Panc1 (cell line): ENCODE measurements around the gene CNTN5. TPM values are rescaled to one million over a fixed set of nuclear protein-coding genes. Genes with fewer than 3 reads are reported as not detected.

ENCODE experiments used
- ATAC-seq: fragments of 200-7000 bp; cut with Tn5 transposase; 2 replicates; pipeline ENCODE4 v1.9.1; 2020; ENCODE audit warnings: mild to moderate bottlenecking, moderate library complexity
- BruUV-seq: library from RNA; stranded (reverse); fragments of 400-500 nt; replicated peaks from 2 replicates; lab custom pipeline; 2021; lab: Mats Ljungman, UMichigan
- CTCF ChIA-PET: fragments of 300-600 bp; sonication (Branson Sonifier 250); formaldehyde crosslinking; loops from one replicate; lab custom pipeline; 2022; ENCODE audit warnings: antibody characterized with exemption; lab: Charles Lee
- POLR2A ChIA-PET: fragments of 300-600 bp; sonication (Branson Sonifier 250); formaldehyde crosslinking; loops from one replicate; lab custom pipeline; 2022; ENCODE audit warnings: antibody characterized with exemption; lab: Charles Lee
- DNase-seq: peaks from one replicate; pipeline ENCODE4 v3.0.0-alpha.2; 2010; ENCODE audit warnings: low read depth, low spot score
- H3K27ac ChIP-seq: 2 replicates; pipeline ENCODE4 v1.5.1; 2011; ENCODE audit warnings: mild to moderate bottlenecking, low read length, inconsistent platforms
- H3K27me3 ChIP-seq: fragments of 200-500 bp; sonication (Bioruptor generic); 2 replicates; pipeline ENCODE4 v1.6.0; 2014; ENCODE audit warnings: low read length, inconsistent platforms; ENCODE audit not compliant: control insufficient read depth, insufficient read depth
- H3K36me3 ChIP-seq: fragments of 200-500 bp; sonication (Bioruptor generic); 2 replicates; pipeline ENCODE4 v1.5.1; 2014; ENCODE audit warnings: inconsistent platforms, mild to moderate bottlenecking, low read length, moderate library complexity; ENCODE audit not compliant: control insufficient read depth, insufficient read depth
- H3K4me1 ChIP-seq: 2 replicates; pipeline ENCODE4 v1.5.1; 2011; ENCODE audit warnings: inconsistent platforms, mild to moderate bottlenecking, low read length, moderate library complexity; ENCODE audit not compliant: control insufficient read depth, insufficient read depth
- H3K4me3 ChIP-seq, 2 experiments: 2 replicates each; pipeline ENCODE4 v1.5.1; 2011 to 2012; ENCODE audit warnings: low read depth in 2 of 2, low read length in 2 of 2, mild to moderate bottlenecking in 2 of 2, inconsistent platforms in 1 of 2, moderate library complexity in 1 of 2
- H3K9me3 ChIP-seq: fragments of 200-500 bp; sonication (Bioruptor generic); 2 replicates; pipeline ENCODE4 v1.5.1; 2014; ENCODE audit warnings: low read depth, mild to moderate bottlenecking, inconsistent platforms, low read length, moderate library complexity; ENCODE audit not compliant: control insufficient read depth, insufficient read depth
- CTCF ChIP-seq: fragments of 450-650 bp; IDR thresholded peaks from 2 replicates; pipeline ENCODE4 v1.5.1; 2017; ENCODE audit warnings: mild to moderate bottlenecking
- POLR2AphosphoS5 ChIP-seq: IDR thresholded peaks from 2 replicates; pipeline ENCODE4 v1.6.1; 2012; ENCODE audit warnings: mild to moderate bottlenecking, low read depth, low read length, moderate library complexity
- REST ChIP-seq, 2 experiments: IDR thresholded peaks; 2 replicates each; pipeline ENCODE4 v1.6.1; 2011 to 2012; ENCODE audit warnings: low read depth in 2 of 2, control low read depth in 1 of 2, low read length in 1 of 2, mild to moderate bottlenecking in 1 of 2, moderate library complexity in 1 of 2; ENCODE audit not compliant: insufficient read depth in 1 of 2
- SIN3A ChIP-seq: IDR thresholded peaks from 2 replicates; pipeline ENCODE4 v1.6.1; 2012; ENCODE audit warnings: low read depth, mild to moderate bottlenecking, low read length, moderate library complexity, borderline replicate concordance; ENCODE audit not compliant: insufficient read depth
- TCF7L2 ChIP-seq: IDR thresholded peaks from 2 replicates; pipeline ENCODE4 v1.6.1; 2011; ENCODE audit warnings: mild to moderate bottlenecking, low read depth, low read length, inconsistent platforms
- in situ Hi-C: cut with HindIII; loops from 2 replicates; pipeline ENCODE4 v1.10.0; 2016; ENCODE audit warnings: low sequenced_read_pairs, low pct_unique_long_range_greater_than_20kb
- intact Hi-C: fragments of 100-400 bp; cut with micrococcal nuclease; formaldehyde crosslinking; loops from one replicate; pipeline ENCODE4 v1.10.0; 2022; ENCODE audit not compliant: unreplicated experiment
- total RNA-seq: library from RNA; stranded (reverse); gene quantifications from one replicate; pipeline ENCODE4 v1.2.1, GENCODE V29; 2021; ENCODE audit not compliant: unreplicated experiment

Gene CNTN5
- total RNA-seq, 1 experiment from 2014 or later: not detected

- no peak for TF ChIP-seq CTCF
- TF ChIP-seq POLR2AphosphoS5: no peak
- no peak for TF ChIP-seq REST (IDR thresholded peaks at IDR 0.05; ENCODE audit: insufficient read depth in 1 of 2, low read depth in 2 of 2, low read length in 1 of 2)
- TF ChIP-seq TCF7L2: no peak
- TF ChIP-seq SIN3A: no peak
- no peak overlapping the region for H3K27ac ChIP-seq
- intact Hi-C loops: no loop called here
- H3K4me3 ChIP-seq: no peak overlapping the region
- no peak for DNase-seq
- BruUV-seq: no TSS peak
- no peaks in the 10 kb centered on the region for H3K27me3 ChIP-seq
- H3K9me3 ChIP-seq: peaks cover 3% of the 10 kb centered on the region; the same call in 1 of the 2 replicates
- POLR2A ChIA-PET: interaction anchor here (0.7 kb wide), 1 partner anchor 86 kb away, joined by 13 read pairs; no protein-coding TSS in a partner anchor
- no peaks in the 10 kb centered on the region for H3K4me1 ChIP-seq
- CTCF ChIA-PET: no interaction called here
- H3K36me3 ChIP-seq: no peaks in the 10 kb centered on the region
- in situ Hi-C loops: no loop called here
- ATAC-seq: no peak
Observed at GRCh38 chr11:99154277-99154676, 133.5 kb downstream of the CNTN5 start.

DNA sequence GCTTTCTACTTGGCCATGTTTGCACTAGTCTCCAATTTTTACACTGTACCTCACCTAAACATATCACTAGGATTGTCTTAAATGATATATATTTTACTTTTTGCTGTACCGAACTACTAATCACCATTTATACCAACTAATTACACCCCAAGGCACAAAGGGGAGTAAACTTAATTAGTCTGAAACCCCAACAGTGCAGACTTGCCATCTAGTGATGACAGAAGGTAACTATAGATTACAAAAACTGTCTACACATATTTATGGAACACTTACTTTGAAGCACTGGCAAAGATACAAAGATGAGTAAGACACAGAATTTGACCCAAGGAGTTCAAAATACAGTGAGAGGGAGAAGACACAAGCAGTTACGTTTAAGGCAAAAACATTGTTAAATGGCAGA, 139.7 kb downstream of the CNTN5 start:
- in situ Hi-C loops: no loop called here
- DNase-seq: no peak
- POLR2A ChIA-PET: no interaction called here

More for the DNA sequence above, 139.7 kb downstream of the CNTN5 start:
- ATAC-seq: no peak
- H3K4me3 ChIP-seq: no peak overlapping the region
- no peak for TF ChIP-seq TCF7L2
- TF ChIP-seq POLR2AphosphoS5: no peak
- TF ChIP-seq SIN3A: no peak
- no peak for TF ChIP-seq CTCF
- TF ChIP-seq REST (IDR thresholded peaks at IDR 0.05; ENCODE audit: insufficient read depth in 1 of 2, low read depth in 2 of 2, low read length in 1 of 2): no peak
- no peaks in the 10 kb centered on the region for H3K9me3 ChIP-seq
- H3K27ac ChIP-seq: no peak overlapping the region
- no peaks in the 10 kb centered on the region for H3K27me3 ChIP-seq
- H3K4me1 ChIP-seq: no peaks in the 10 kb centered on the region
- no TSS peak for BruUV-seq
- no peaks in the 10 kb centered on the region for H3K36me3 ChIP-seq
- intact Hi-C loops: no loop called here
- CTCF ChIA-PET: no interaction called here
